Stimulated activated CD4-positive, alpha-beta T cell treated with anti-CD3 and anti-CD28 coated beads, Interleukin-1b, Interleukin-23, amount 100 ng/mL, for 24 hours (primary cell): ENCODE data around the gene HSDL1.

Experiments
- DNase-seq, 4 experiments: peaks; one replicate each; pipeline ENCODE4 v3.0.0-alpha.2; 2020; ENCODE audit warnings: low read depth in 4 of 4, low spot score in 1 of 4

HSDL1 gene

DNA sequence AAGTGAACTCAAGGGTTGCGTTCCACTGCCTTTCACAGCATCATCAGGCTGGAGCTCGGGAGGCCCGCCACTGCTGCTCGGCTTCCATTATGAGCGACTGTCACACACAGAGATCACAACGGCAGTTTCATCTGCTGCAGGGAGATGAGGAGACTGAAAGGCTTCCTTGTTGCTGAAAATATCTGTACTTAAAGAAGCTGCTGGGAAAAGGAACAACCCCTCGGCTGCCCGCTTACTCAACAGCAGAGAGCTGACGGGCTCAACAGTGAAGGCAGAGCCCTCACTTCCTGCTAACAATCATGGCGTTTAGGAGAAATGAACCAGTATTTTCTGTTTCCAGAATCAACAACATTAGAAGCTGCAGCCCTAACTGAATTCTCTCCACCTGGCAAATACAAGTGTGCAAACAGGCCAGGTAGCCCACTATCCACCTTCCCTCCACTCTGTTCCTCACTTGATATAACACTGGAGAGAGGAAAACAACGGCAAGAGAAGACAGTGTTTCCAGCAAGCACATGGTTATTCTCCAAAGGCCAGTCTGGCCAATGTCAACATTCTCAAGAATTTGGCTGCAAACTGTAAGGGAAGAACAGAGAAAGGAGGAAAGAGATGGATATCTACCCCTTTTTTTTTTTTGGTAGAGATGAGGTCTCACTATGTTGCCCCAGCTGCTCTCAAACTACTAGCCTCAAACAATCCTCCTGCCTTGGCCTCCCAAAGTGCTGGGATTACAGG is 62.0 kb downstream of the HSDL1 start:
- DNase-seq, result no peak

DNA sequence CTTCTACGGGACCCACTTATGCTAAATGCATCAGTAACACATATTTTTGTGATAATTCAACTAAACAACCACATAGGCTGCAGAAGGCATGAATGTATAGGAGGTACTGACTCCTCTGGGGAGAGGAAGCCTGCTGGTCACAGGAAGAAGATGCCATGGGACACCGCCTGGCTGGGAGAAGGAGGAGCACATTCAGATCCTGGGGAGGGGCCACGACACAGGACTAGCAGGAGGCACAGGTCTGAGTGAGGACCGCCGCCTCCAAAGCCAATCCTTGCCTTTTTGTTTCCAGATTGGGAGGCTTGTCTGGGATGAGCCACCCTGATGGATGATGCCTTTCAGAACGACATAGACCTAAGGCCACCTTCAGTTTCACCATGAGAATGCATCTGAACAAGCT is 62.9 kb downstream of the HSDL1 start:
- no peak for DNase-seq

DNA sequence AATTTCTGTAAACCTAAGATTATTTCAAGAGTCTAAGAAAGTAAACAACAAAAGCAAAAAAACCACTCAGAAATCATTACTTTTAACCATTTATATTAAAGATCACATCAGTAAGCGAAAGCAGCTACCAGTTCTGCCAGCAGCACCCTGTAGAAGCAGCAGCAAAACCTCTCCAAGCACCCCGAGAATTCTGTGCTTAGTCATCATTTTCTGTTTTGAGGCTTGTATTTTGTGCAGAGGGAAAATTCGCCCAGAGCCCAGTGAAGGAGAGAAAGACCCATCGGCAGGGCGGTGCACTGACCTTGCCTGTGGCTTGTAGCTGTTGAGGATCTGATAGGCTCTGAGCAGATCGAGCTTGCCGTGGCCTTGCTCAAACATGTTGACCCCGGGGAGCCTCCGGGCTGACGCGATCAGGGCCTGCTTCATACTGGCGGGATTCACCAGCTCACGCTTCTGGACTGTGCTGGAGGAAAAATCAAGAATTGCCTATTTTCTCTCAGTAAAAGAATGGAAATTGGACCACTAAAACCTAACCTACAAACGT is 63.5 kb downstream of the HSDL1 start:
- DNase-seq, result no peak

DNA sequence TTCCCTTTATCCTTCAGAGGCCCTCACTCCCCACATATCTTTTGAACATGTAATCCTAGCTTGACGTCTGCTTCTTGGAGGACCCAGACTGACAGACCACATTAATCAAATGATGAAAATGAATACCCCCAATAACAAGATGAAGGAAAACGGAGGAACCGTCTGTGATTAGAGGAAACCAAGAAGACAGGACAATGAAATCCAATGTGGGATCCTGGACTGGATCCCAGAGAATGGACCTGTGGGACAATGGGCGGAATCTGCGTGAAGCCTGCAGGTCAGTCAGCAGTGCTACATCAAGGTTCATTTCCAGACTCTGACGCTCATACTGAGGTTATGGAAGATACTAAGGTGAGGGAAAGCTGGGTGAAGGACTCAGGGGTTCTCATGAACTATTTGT is 64.2 kb downstream of the HSDL1 start:
- DNase-seq, result no peak

DNA sequence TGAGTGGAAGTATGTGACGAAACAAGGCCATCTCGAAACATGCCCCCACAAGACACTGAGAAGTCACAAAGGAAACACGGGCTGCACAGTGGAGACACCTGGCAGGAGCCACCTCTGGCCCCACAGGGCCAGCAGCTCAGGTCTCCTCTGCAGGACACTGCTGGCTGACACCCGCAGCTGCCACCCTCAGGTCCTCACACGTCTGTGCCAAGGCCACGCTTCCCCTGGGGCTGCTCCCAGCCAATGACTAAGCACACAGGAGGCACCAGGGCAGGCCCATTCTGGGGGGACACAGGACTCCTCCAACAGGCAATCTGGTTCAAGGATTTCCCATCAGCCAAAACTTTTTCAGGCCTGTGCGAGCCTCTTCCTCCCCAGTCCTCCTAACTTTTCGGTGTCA is 64.6 kb downstream of the HSDL1 start:
- no peak for DNase-seq

DNA sequence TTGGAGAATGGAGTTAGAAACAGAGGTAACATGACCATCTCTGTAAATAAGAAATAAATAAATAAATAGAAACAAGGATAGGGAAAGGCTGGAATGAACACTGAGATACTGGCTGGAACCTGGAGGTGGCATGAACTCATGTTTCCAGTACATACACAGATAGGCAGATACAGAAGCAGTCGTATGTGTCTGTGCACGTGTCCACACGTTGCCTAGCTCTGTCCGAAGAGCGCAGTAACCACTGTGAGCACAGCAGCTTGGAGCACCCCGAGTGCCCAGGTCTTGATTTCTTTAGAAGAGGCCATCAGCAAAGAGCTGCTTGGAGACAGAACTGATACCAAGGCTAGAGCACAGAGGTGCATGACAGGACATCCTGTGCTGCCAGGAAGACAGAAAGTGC is 65.3 kb downstream of the HSDL1 start:
- no peak for DNase-seq

DNA sequence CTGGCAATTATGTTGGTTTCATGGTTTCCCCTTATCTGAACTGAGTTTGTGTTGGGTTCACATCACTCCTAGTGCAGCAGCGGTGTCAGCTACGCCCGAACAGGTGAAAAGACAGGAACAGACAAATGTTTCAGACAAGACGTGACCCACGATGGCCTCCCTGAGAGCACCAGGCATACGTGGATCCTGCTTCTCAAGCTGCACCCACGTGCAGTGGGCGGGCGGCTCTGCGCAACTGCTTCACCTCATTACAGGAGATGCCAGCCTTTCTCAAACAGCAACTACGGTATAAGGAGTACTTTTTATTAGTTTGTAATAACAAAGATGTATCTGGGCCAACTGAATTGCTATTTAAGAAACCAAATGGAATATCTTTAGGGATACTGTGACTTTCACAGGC is 69.6 kb downstream of the HSDL1 start:
- DNase-seq, result no peak

DNA sequence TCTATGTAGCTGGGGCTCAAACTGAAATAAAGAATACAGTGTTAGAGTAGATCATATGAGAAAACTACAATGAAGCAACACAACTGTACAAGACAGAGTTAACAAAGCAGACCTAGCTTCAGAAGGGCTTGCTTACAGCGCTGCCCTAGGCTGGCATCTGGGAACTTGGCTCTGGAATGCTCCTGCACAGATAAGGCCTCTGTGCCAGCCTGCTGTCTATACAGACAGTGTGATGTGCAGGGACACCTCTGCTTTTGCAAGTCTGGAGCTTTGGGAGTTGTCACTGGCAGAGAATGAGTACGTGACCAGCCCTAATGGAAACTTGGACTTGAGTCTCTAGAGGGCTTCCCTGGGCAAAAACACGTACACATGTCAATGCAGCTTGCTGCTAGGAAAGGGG is 70.3 kb downstream of the HSDL1 start:
- DNase-seq, result no peak
